Parathyroid adenoma (tissue), 2 donors: ENCODE data around the gene ICAM2.

Experiments used
- H2AFZ ChIP-seq: fragments of 300-600 bp; sonication (generic); one replicate; pipeline ENCODE4 v1.7.0; 2017; ENCODE audit warnings: antibody characterized with exemption, mild to moderate bottlenecking
- H3K27ac ChIP-seq: fragments of 300-600 bp; sonication (generic); one replicate; pipeline ENCODE4 v1.7.0; 2017
- H3K27me3 ChIP-seq: fragments of 300-600 bp; sonication (generic); one replicate; pipeline ENCODE4 v1.7.0; 2017; ENCODE audit warnings: low read length; ENCODE audit not compliant: control insufficient read depth, insufficient read depth
- H3K36me3 ChIP-seq: fragments of 300-600 bp; sonication (generic); one replicate; pipeline ENCODE4 v1.7.0; 2017; ENCODE audit warnings: low read length; ENCODE audit not compliant: control insufficient read depth, insufficient read depth
- H3K4me1 ChIP-seq: fragments of 300-600 bp; sonication (generic); one replicate; pipeline ENCODE4 v1.7.0; 2017; ENCODE audit warnings: control low read depth
- H3K4me2 ChIP-seq: fragments of 300-600 bp; sonication (generic); one replicate; pipeline ENCODE4 v1.7.0; 2017; ENCODE audit warnings: low read length
- H3K4me3 ChIP-seq: fragments of 300-600 bp; sonication (generic); one replicate; pipeline ENCODE4 v1.7.0; 2017; ENCODE audit warnings: low read depth, low read length
- H3K79me2 ChIP-seq: fragments of 300-600 bp; sonication (generic); one replicate; pipeline ENCODE4 v1.7.0; 2017; ENCODE audit warnings: control low read depth
- H3K9ac ChIP-seq: fragments of 300-600 bp; sonication (generic); one replicate; pipeline ENCODE4 v1.7.0; 2017; ENCODE audit warnings: mild to moderate bottlenecking
- H3K9me3 ChIP-seq: fragments of 300-600 bp; sonication (generic); one replicate; pipeline ENCODE4 v1.7.0; 2017; ENCODE audit warnings: low read length; ENCODE audit not compliant: control insufficient read depth
- TF ChIP-seq, protein P1 (sequence below): fragments of 300-600 bp; sonication (generic); IDR thresholded peaks from one replicate; pipeline ENCODE4 v1.7.0; 2017; ENCODE audit warnings: antibody characterized with exemption, mild to moderate bottlenecking
- donor health status: primary hyperparathyroidism.

ICAM2 gene

GRCh38 chr17:63998050-63998720, 22.2 kb downstream of the ICAM2 start, which contains the start of gene PRR29:
TSS of gene PRR29 (plus strand) at chr17:63998351. CDS start at chr17:63998365, 14 bp downstream.
- Histone ChIP-seq H3K27ac (peak within 1 kb of the TSS; percentile 34), H3K4me2 (peak within 1 kb of the TSS; percentile 95), H3K4me3 (peak within 1 kb of the TSS; percentile 74), H3K9me3 (no peaks in the 10 kb centered on the region), H3K36me3 (no peaks in the 10 kb centered on the region), H3K9ac (no peak within 1 kb of the TSS), H3K4me1 (peaks cover 5% of the 10 kb centered on the region), H3K27me3 (no peaks in the 10 kb centered on the region), H3K79me2 (no peaks in the 10 kb centered on the region), H2AFZ (peak within 1 kb of the TSS; percentile 84)
- TF ChIP-seq, protein P1, sequence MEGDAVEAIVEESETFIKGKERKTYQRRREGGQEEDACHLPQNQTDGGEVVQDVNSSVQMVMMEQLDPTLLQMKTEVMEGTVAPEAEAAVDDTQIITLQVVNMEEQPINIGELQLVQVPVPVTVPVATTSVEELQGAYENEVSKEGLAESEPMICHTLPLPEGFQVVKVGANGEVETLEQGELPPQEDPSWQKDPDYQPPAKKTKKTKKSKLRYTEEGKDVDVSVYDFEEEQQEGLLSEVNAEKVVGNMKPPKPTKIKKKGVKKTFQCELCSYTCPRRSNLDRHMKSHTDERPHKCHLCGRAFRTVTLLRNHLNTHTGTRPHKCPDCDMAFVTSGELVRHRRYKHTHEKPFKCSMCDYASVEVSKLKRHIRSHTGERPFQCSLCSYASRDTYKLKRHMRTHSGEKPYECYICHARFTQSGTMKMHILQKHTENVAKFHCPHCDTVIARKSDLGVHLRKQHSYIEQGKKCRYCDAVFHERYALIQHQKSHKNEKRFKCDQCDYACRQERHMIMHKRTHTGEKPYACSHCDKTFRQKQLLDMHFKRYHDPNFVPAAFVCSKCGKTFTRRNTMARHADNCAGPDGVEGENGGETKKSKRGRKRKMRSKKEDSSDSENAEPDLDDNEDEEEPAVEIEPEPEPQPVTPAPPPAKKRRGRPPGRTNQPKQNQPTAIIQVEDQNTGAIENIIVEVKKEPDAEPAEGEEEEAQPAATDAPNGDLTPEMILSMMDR = no peak

GRCh38 chr17:63997341-63998048, 22.9 kb downstream of the ICAM2 start:
- Histone ChIP-seq H3K4me1 (peaks cover 5% of the 10 kb centered on the region), H3K79me2 (no peaks in the 10 kb centered on the region), H3K27me3 (no peaks in the 10 kb centered on the region), H3K9me3 (no peaks in the 10 kb centered on the region), H3K4me3 (peak overlapping the region; percentile 74), H3K4me2 (peak overlapping the region; percentile 95), H3K27ac (peak overlapping the region; percentile 34), H3K9ac (no peak overlapping the region), H2AFZ (peak overlapping the region; percentile 84), H3K36me3 (no peaks in the 10 kb centered on the region)
- TF ChIP-seq, protein P1 = no peak

- Histone ChIP-seq H3K36me3 (no peaks in the 10 kb centered on the region), H3K79me2 (no peaks in the 10 kb centered on the region), H3K9me3 (no peaks in the 10 kb centered on the region), H3K9ac (no peak overlapping the region), H3K4me1 (peaks cover 5% of the 10 kb centered on the region), H3K27me3 (no peaks in the 10 kb centered on the region), H3K4me2 (no peak overlapping the region), H3K27ac (no peak overlapping the region), H3K4me3 (no peak overlapping the region), H2AFZ (no peak overlapping the region)
- TF ChIP-seq, protein P1 = no peak
Observed at GRCh38 chr17:63996430-63997182, 23.8 kb downstream of the ICAM2 start.

GRCh38 chr17:63995626-63996025, 24.8 kb downstream of the ICAM2 start:
- no peak overlapping the region for H2AFZ ChIP-seq
- H3K27me3 ChIP-seq = no peaks in the 10 kb centered on the region
- H3K27ac ChIP-seq = no peak overlapping the region
- no peak overlapping the region for H3K4me2 ChIP-seq
- peaks cover 5% of the 10 kb centered on the region for H3K4me1 ChIP-seq
- H3K9ac ChIP-seq = no peak overlapping the region
- H3K4me3 ChIP-seq = no peak overlapping the region
- no peaks in the 10 kb centered on the region for H3K9me3 ChIP-seq
- TF ChIP-seq, protein P1 = no peak
- H3K79me2 ChIP-seq = no peaks in the 10 kb centered on the region
- H3K36me3 ChIP-seq = no peaks in the 10 kb centered on the region
